BJ (cell line): Measurements from ENCODE around the gene NUP37. TPM values are rescaled to one million over a fixed set of nuclear protein-coding genes. Genes with fewer than 3 reads are reported as not detected.
"Not testable (repeated sequence)": the region's sequence is repeated elsewhere in the genome, so short reads cannot be mapped to it uniquely, and the experiment has no call there.

Experiments
- CTCF ChIA-PET: fragments of 350-600 bp; formaldehyde crosslinking; extraction: SDS; loops from one replicate; lab custom pipeline; 2021; ENCODE audit warnings: antibody characterized with exemption, inconsistent platforms; lab: Yijun Ruan, JAX
- POLR2A ChIA-PET: fragments of 300-600 bp; sonication (Branson Sonifier 250); formaldehyde crosslinking; extraction: SDS; loops from one replicate; lab custom pipeline; 2021; ENCODE audit warnings: antibody characterized with exemption; lab: Charles Lee
- DNase-seq: peaks from one replicate; pipeline ENCODE4 v3.0.0-alpha.2; 2011; ENCODE audit warnings: low read depth
- H3K27me3 ChIP-seq: 2 replicates; pipeline ENCODE4 v1.6.0; 2011; ENCODE audit warnings: low read length; ENCODE audit not compliant: control insufficient read depth, insufficient read depth
- H3K36me3 ChIP-seq: 2 replicates; pipeline ENCODE4 v1.5.1; 2011; ENCODE audit warnings: low read length; ENCODE audit not compliant: control insufficient read depth, insufficient read depth
- H3K4me3 ChIP-seq: 2 replicates; pipeline ENCODE4 v1.5.1; 2011; ENCODE audit warnings: low read depth, mild to moderate bottlenecking, control low read depth, low read length
- polyA plus RNA-seq: library from polyadenylated mRNA; depleted of rRNA; stranded (reverse); fragments of >200 nt; gene quantifications from 2 replicates; pipeline ENCODE4 v1.2.3, GENCODE V29; 2011
- TF ChIP-seq, protein P1 (sequence below): IDR thresholded peaks from 2 replicates; pipeline ENCODE4 v1.5.1; 2011; ENCODE audit warnings: low read depth, mild to moderate bottlenecking, control low read depth, inconsistent platforms, low read length, moderate library complexity; ENCODE audit not compliant: insufficient read depth

NUP37 gene
- polyA plus RNA-seq, 1 experiment: 22.6 TPM

GRCh38 chr12:102144221-102144620, 24.3 kb upstream of the NUP37 start:
- H3K36me3 ChIP-seq: no peaks in the 10 kb centered on the region
- POLR2A ChIA-PET: no interaction called here

GRCh38 chr12:102142866-102143373, 23.0 kb upstream of the NUP37 start:
- H3K36me3 ChIP-seq, CTCF ChIA-PET, DNase-seq, POLR2A ChIA-PET, H3K4me3 ChIP-seq, H3K27me3 ChIP-seq: not testable (repeated sequence)

More at GRCh38 chr12:102144221-102144620, 24.3 kb upstream of the NUP37 start:
- no peak for DNase-seq
- TF ChIP-seq, protein P1, sequence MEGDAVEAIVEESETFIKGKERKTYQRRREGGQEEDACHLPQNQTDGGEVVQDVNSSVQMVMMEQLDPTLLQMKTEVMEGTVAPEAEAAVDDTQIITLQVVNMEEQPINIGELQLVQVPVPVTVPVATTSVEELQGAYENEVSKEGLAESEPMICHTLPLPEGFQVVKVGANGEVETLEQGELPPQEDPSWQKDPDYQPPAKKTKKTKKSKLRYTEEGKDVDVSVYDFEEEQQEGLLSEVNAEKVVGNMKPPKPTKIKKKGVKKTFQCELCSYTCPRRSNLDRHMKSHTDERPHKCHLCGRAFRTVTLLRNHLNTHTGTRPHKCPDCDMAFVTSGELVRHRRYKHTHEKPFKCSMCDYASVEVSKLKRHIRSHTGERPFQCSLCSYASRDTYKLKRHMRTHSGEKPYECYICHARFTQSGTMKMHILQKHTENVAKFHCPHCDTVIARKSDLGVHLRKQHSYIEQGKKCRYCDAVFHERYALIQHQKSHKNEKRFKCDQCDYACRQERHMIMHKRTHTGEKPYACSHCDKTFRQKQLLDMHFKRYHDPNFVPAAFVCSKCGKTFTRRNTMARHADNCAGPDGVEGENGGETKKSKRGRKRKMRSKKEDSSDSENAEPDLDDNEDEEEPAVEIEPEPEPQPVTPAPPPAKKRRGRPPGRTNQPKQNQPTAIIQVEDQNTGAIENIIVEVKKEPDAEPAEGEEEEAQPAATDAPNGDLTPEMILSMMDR: no peak
- Histone ChIP-seq H3K4me3 (no peak overlapping the region), H3K27me3 (no peaks in the 10 kb centered on the region)
- CTCF ChIA-PET: no interaction called here

- H3K36me3 ChIP-seq, CTCF ChIA-PET, DNase-seq, H3K4me3 ChIP-seq, POLR2A ChIA-PET, H3K27me3 ChIP-seq: not testable (repeated sequence)
Observed at GRCh38 chr12:102137619-102138018, 17.7 kb upstream of the NUP37 start.

DNA sequence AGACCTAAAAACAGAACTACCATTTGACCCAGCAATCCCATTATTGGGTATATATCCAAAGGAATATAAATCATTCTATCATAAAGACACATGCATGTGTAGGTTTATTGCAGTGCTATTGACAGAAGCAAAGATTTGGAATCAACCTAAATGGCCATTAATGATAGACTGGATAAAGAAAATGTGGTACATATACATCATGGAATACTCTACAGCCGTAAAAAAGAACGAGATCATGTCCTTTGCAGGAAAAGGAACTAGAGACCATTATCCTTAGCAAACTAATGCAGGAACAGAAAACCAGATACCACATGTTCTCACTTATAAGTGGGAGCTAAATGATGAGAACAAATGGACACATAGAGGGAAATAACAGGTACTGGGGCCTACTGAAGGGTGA, 11.5 kb upstream of the NUP37 start:
- DNase-seq, H3K27me3 ChIP-seq, H3K36me3 ChIP-seq, H3K4me3 ChIP-seq, POLR2A ChIA-PET, CTCF ChIA-PET: not testable (repeated sequence)

DNA sequence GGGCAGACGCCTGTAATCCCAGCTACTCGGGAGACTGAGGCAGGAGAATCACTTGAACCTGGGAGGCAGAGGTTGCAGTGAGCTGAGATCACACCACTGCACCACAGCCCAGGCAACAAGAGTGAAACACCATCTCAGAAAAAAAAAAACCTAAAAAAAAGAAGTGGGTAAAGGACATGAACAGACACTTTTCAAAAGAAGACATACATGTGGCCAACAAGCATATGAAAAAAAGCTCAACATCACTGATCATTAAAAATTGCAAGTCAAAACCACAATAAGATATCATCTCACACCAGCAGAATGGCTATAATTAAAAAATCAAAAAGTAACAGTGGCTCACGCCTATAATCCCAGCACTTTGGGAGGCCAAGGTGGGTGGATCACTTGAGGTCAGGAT, 10.8 kb upstream of the NUP37 start:
- POLR2A ChIA-PET: interaction anchor here (0.6 kb wide), 1 partner anchor 33 kb away, joined by 4 read pairs; no protein-coding TSS in a partner anchor
- H3K4me3 ChIP-seq, H3K27me3 ChIP-seq, DNase-seq, CTCF ChIA-PET, H3K36me3 ChIP-seq: not testable (repeated sequence)

DNA sequence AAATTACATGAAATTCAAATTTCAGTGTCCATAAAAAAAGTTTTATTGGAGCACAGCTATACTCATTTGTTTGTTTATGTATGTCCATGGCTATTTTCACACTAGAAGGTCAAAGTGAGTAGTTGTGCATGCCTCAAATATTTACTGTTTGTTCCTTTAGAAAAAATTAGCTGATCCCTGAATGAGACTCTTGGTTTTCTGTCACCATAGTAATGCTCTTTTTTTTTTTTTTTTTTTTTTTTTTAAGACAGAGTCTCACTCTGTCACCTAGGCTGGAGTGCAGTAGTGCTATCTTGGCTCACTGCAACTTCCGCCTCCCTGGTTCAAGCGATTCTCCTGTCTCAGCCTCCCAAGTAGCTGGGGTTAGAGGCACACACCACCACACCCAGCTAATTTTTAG, 1.4 kb upstream of the NUP37 start:
- DNase-seq, H3K27me3 ChIP-seq, H3K36me3 ChIP-seq, H3K4me3 ChIP-seq, POLR2A ChIA-PET: not testable (repeated sequence)
- CTCF ChIA-PET: interaction anchor here (0.6 to 1.0 kb wide), 3 partner anchors 8 to 770 kb away, joined by 3 to 4 read pairs (median 3); no protein-coding TSS in a partner anchor

- CTCF ChIA-PET: interaction anchor here (0.6 to 1.0 kb wide), 2 partner anchors 9 to 758 kb away, joined by 3 to 4 read pairs; no protein-coding TSS in a partner anchor
- TF ChIP-seq, protein P1: no peak
- POLR2A ChIA-PET: no interaction called here
Observed at GRCh38 chr12:102120886-102121285, 972 bp upstream of the NUP37 start.

DNA sequence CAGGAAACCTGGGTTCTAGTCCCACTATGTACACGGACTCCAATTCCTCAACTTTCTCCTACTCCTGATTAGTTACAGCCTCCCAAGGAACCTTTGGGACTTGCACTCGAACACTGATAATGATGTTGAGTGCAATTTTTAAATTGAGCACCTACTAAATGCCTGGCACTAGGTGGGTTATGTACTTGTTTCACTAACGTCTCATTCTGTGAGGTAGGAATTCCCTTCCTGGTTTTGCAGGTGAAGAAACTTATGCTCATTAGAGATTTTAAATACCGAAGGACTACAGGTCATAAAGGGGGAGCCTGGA, 605 bp upstream of the NUP37 start:
- peak overlapping the region; percentile 68 for H3K4me3 ChIP-seq
- TF ChIP-seq, protein P1: no peak
- ChIA-PET CTCF (interaction anchor here (0.6 kb wide), 1 partner anchor 9 kb away, joined by 3 read pairs; no protein-coding TSS in a partner anchor), POLR2A (no interaction called here)
- H3K36me3 ChIP-seq: no peaks in the 10 kb centered on the region
- DNase-seq: no peak
- H3K27me3 ChIP-seq: no peaks in the 10 kb centered on the region

More at GRCh38 chr12:102120886-102121285, 972 bp upstream of the NUP37 start:
- H3K36me3 ChIP-seq: no peaks in the 10 kb centered on the region; the same call in 1 of the 2 replicates
- H3K4me3 ChIP-seq: peak overlapping the region; percentile 68
- DNase-seq: no peak
- no peaks in the 10 kb centered on the region for H3K27me3 ChIP-seq
